Measurements from ENCODE around the gene LYPD3.
"Not testable (repeated sequence)": the region's sequence is repeated elsewhere in the genome, so short reads cannot be mapped to it uniquely, and the experiment has no call there.

Gene LYPD3

DNA sequence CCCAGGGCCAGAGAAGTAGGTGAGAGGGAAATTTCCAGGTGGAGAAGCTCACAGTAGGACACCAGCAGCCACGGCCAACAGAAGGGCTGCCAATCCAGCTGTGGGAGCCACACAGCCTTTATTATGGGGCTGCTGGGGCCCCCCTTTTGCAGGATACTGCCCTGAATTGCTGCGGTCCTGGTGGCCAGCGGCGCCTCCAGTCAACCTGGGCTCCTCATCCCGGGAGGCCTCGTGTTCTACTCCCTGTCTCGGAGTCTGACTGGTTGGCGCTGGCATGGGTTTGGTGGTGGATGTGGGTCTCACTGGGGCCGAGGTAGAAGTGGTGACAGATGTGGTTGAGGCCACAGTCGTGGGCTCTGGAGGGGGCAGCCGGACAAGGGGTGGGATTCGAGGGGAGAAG lies 4.1 kb downstream of the LYPD3 start:
- DNase-seq (ENCODE audit: low spot score) = no peak

DNA sequence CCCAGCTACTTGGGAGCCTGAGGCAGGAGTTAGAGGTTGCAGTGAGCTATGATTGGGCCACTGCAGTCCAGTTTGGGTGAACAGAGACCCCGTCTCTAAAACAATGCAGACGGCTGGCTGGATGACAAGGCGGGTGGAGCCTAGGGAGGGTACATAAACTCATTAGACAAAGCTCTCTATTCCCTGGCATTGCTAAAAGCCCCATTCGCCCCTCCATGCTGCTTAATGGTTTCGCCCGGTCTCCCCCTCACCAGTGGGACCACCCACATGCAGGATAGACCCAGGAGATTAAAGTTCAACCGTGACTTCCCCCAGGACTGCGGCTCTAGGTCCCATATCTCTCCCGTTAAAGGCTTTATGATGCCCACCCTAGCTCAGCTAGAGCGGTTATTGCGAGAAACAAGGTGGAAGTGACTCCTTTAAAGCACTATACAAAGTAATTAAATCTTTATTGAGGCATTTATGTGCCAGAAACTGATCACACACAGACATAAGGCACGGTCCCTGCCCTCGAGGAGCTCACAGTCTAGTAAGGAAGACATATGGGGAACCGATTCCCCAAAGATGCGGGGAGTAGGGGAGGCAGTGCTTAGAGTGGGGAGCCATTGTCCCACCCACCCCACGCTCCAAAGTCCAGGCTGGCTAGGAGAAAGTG lies 4.9 kb downstream of the LYPD3 start:
- DNase-seq (ENCODE audit: low spot score) = no peak

DNA sequence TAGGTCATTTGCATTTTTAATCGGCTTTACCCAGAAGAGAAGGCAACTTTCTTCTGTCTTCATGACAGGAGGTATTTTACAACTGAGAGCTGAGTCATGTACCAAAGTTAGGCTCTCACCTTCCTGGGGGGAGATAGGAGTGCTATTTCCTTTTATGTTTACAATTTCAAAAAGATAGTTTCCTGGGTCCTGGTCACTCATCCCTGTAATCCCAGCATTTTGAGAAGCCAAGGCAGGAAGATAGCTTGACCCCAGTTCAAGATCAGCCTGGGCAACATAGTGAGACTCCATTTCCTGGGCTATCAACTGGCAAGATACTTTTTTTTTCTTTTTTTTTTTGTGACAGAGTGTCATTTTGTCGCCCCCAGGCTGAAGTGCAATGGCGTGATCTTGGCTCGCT lies 7.6 kb downstream of the LYPD3 start:
- no peak for DNase-seq (ENCODE audit: low spot score)

DNA sequence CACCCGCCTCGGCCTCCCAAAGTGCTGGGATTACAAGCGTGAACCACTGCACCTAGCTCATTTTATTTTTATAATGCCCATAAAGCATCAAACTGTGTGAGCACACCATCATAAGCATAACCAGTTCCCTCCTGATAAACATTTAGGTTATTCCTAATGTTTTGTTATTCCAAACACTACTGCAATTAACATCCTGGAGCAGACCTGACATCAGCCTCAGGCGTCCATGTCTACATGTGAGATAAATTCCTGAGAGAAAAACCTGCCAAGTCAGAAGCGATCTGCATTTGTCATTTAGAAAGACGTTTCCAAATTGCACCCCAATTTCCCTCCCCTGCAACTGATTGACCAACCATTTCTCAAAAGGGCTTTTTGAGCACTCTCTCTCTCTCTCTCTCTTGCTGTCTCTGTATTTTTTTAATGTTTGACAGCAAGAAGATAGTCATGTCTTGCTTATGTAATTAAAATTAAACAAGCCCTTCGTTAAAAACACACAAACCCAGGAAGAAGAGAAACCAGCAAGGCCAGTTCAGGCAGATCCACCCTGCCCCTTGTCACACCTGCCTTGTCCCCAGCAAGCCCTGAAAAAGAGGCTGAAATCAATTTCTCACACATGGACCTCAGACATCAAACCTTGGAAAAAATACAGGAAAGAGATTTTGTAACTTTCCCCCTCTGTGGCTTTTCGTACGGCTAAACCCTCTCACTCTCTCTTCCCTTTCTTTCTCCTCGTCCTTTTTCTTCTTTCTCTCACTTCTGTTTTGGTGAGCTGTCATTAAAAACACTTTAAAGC lies 9.9 kb downstream of the LYPD3 start:
- no peak for DNase-seq (ENCODE audit: low spot score)

DNA sequence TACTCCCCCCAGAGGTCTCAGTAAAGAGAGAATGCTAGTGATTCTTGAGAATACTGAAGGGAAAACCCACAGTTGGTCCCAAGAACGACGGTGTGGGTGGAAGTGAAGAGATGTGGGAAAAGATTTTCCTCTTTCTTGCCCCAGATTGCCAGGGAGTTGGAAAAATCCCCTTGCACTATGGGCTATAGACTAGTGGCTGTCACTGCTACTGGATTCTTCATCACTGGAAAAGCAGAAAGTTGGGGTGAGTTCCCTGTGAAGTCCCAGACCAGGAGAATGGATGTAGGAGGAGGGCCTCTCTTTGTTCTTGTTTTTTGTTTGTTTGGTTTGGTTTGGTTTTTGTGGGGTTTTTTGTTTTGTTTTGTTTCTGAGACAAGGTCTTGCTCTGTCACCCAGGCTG lies 11.4 kb downstream of the LYPD3 start:
- DNase-seq (ENCODE audit: low spot score) = no peak

DNA sequence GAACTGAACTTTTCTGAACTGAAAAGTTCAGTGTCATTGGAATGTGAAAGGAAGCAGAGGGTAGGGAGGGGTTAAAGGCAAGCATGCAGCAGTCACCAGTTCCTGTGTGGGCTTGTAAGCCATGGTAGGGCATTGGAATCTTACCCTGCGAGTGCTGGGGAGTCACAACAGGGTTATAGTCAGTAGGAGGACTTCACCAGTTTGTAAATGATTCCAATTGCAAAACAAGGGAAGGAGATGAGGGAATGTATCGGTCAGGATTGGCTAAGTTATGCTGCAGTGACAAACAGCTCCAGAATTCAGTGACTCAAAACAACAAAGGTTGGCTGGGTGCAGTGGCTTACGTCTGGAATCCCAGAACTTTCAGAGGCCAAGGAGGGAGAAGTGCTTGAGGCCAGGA lies 12.8 kb downstream of the LYPD3 start:
- no peak for DNase-seq (ENCODE audit: low spot score)

DNA sequence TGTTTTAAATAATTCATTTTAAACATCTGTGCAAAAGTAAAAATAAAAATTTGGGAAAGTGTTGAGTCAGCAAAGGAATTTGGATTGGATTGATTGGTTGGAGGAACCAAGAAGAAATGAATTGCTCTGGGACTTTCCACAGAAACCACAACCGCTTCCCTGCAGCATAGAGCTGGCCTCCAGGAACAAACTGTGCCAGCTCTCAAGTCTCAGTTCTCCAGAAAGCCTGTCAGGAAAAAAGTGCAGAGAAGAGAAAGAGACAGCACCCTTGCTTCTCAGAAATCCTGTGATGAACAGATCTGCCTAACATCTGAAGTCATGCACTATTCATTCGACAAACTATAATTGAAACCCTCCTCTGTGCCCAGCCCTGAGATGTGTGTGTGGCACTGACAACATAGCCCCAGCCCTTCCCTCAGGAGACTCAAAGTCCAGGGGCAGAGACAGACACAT lies 14.8 kb downstream of the LYPD3 start:
- no peak for DNase-seq (ENCODE audit: low spot score)

DNA sequence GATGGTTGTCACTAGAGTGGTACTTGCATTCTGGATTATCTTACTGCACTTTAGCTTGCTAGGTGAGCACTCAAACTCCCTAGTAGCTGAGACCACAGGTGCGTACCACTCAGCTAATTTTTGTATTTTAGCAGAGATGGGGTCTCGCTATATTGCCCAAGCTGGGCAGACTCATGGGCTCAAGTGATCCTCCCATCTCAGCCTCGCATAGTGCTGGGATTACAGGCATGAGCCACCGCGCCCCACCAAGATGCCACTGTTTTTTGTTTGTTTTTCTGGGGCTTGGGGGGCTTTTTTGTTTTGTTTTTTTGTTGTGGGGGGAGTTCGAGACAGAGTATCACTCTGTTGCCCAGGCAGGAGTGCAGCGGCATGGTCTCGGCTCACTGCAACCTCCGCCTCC lies 17.8 kb downstream of the LYPD3 start:
- no peak for DNase-seq (ENCODE audit: low spot score)

DNA sequence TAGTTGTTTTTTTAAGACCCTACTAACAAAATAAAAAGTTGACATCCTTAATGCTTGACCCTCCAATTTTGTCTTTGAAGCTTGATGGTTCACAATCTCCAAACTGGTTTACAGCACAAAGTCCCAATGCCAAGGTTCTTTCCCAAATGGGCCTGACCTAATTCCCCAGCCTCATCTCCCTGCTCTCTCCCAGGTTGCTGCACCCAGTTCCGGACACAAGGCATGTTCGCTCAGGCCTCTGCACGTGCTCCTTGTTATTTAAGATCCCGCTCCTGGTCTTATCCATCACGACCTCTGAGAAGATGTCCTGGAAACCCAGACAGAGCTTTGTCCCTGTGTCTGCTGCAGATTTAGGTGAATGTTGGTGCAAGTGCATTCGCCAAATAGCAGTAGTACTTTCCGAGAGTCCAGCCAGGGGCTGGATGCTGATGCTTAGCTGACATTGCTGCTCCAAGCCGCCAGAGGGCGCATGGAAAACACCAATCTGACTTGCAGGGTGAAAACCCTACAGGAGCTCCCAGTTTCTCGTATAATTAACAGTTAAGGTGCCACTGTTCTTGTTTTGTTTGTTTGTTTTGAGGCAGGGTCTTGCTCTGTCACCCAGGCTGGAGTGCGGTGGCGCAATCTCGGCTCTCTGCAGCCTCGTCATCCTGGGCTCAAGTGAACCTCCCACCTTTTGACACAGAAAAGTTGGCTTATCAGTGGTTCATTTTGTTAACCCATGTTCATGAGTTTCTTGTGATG lies 18.5 kb downstream of the LYPD3 start:
- DNase-seq (ENCODE audit: low spot score) = peak; percentile 64

DNA sequence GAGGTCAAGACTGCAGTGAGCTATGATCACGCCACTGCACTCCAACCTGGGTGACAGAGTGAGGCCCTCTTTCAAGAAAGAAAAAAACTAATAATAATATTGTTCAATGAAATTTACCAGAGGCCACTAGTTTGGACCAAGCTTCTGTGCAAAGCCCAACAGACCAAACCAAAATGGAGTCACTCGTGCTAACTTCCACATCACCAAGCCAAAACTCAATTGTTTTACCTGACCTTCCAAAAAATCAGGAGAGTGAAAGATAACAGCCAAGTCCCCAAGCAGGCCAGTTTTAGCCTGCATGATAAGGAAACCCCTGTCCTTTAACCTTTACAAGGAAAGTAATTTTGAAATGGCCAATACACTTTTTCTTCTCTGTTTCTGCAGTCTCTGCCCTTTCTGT lies 20.0 kb downstream of the LYPD3 start:
- no peak for DNase-seq (ENCODE audit: low spot score)

DNA sequence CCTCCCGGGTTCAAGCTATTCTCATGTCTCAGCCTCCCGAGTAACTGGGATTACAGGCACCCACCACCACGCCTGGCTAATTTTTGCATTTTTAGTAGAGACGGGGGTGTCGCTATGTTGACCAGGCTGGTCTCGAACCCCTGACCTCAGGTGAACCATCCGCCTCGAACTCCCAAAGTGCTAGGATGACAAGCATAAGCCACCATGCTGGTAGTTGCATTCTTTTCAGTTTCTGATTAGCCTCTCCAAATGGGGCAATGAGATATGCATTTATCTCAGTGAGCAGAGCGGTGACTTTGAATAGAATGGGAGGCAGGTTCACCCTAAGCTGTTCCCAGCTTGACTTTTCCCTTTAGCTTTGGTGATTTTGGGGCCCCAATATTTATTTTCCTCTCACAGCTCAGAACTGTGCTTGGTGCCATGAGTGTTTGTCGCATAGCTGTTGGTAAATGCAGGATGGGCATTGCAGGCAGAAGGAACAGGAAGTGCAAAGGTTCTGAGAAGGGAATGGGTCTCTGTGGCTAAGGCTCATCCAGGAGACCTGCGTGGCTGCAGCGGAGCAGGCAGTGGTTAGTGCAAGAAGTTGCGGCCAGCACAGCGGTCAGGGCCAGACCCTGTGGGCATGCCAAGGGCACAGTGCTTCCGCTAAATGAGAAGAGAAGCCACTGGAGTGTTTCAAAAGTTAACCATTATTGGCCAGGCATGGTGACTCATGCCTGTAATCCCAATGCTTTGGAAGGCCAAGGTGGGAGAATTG lies 20.7 kb downstream of the LYPD3 start:
- no peak for DNase-seq (ENCODE audit: low spot score)

DNA sequence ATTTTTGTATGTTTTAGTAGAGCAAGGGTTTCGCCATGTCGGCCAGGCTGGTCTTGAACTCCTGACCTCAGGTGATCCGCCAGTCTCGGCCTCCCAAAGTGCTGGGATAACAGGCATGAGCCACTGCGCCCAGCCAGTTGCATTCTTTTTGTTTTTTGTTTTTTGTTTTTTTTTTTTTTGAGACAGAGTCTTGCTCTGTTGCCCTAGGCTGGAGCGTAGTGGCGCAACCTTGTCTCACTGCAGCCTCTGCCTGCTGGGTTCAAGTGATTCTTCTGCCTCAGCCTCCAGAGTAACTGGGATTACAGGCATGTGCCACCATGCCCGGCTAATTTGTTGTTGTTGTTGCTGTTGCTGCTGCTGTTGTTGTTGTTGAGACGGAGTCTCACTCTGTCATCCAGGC lies 21.3 kb downstream of the LYPD3 start:
- not testable (repeated sequence) for DNase-seq (ENCODE audit: low spot score)

DNA sequence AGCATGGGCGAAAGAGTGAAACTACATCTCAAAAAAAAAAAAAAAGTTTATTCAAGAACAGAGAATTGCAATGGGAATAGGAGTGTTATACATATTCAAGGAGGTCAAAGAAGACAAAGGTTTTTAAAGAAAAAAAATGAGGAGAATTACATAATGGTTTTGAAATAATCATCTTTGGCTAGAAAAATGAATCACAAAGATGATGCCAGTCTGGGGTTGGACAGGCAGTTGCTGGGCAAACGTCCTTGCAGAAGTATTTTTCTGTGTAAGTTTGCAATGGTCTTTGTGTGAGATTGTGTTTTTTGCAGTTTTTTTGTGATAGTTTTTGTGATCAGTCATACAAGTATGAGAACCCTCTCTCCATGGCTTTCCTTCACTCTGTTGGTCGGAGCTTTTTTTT lies 23.7 kb downstream of the LYPD3 start:
- no peak for DNase-seq (ENCODE audit: low spot score)

DNA sequence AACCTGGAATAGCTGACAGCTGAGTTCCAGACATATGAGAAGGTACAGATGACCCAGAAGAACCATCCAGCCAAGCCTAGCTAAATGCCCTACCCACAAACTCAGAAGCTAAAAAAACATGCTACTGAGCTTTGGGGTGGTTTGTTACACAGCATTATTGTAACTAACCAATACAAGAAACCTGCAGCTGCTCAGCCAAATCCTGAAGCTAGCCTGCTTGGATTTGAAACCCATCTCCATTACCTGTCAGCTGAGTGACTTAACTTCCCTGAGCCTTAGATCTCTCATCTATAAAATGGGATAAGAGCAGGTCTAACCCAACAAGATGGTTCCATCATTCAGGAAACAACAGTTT lies 25.7 kb downstream of the LYPD3 start:
- no peak for DNase-seq (ENCODE audit: low spot score)

DNA sequence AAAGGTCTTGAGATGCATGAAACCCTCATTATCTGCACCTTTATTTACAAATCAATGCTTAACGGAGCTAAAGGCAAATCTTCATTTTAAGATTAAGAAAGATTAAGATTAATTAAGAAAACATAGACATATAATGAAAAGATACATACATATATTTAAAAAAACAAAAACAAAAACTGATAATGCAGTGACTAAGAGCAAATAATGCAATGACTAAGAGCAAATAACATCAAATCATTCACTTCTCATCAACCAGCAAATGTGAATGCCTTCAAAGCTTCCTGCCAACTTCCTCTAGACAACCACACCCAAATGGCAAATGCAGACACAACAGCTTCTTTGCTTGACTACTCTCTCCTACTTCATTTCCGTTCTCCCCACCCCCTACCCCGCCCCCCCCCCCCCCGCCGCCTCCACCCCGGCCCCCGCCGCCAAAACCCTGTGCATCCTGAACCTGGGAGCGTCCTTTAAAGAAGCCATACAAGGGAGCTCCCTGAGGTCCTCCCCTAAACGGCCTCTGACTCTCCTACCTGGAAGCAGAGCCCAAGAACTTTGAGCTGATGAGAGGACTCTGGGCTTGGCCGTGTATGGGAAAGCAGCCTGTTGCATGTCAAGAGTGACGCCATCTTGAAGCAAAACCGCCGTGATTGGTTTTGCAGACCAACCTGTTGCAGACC lies 26.2 kb downstream of the LYPD3 start:
- no peak for DNase-seq (ENCODE audit: low spot score)

DNA sequence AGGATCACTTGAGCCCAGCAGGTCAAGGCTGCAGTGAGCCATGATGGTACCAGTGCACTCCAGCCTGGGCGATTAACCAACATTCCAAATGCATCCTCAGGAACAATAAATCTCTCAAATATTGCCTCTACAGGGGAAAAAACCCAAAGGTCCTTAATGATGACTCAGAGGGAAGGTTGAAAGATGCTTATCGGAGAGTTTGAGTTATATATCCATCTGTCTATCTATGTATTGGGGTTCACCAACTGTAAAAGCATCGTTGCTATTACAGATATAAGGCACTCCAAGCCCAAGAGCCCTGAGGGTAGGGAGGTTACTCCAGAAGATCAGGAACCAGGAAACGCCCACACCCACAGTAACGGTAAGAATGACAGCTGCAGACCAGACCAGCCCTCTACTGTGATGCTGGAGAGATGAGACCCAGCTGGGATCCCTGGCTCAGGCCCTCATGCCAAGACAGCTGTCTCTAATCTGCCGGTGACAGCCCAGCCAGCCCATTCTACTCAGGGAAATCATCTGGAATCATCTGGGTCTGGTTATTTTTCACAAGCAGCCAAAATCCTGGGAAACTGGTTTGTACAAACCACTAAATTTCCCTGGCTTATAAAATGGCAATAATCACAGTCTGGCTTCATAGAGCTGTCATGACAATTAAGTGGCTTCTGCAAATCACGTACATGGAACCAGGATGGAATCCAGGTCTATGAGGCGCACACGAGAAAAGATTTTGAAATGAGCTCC lies 26.9 kb downstream of the LYPD3 start:
- no peak for DNase-seq (ENCODE audit: low spot score)

DNA sequence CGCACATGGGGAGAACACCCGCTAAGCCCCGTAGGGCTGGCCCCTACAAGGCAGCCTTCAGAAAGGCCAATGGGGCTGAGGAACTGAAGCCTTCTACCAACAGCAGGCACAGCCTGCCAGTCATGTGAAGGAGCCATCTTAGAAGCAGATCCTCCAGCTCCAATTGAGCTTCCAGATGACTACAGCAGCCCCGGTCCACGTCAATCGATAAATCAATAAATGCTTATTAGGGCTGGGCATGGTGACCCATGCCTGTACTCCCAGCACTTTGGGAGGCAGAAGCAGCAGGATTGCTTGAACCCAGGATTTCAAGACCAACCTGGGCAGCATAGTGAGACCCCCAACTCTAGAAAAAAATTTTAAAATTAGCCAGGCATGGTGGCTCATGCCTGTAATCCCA lies 27.7 kb downstream of the LYPD3 start:
- no peak for DNase-seq (ENCODE audit: low spot score)

DNA sequence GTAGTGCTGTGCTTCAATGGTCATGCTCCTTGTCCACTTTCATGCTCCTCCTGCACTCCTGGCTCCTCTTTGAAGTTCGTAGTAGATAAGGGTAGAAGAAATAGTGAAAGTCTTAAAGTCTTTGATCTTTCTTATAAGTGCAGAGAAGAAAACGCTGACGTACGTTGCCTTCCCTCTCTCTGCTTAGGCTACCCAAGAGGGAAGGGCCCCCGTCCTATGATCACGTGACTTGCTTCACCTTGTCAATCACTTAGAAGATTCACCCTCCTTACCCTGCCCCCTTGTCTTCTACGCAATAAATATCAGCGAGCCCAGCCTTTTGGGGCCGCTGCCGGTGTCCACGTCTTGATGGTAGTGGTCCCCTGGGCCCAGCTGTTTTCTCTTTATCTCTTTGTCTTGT lies 28.1 kb downstream of the LYPD3 start:
- not testable (repeated sequence) for DNase-seq (ENCODE audit: low spot score)

DNA sequence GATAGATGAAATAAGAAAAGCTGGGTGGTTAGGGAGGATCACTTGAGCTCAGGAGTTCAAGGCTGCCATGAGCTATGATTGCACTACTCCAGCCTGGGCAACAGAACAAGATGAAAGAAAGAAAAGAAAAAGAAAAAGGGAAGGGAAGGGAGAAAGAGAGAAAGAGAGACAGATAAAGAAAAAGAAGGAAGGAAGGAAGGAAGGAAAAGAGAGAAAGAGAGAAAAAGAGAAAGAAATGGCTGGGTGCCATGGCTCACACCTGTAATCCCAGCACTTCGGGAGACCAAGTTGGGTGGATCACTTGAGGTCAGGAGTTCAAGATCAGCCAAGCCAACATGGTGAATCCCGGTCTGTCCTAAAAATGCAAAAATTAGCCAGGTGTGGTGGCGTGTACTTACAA lies 29.6 kb downstream of the LYPD3 start:
- no peak for DNase-seq (ENCODE audit: low spot score)

DNA sequence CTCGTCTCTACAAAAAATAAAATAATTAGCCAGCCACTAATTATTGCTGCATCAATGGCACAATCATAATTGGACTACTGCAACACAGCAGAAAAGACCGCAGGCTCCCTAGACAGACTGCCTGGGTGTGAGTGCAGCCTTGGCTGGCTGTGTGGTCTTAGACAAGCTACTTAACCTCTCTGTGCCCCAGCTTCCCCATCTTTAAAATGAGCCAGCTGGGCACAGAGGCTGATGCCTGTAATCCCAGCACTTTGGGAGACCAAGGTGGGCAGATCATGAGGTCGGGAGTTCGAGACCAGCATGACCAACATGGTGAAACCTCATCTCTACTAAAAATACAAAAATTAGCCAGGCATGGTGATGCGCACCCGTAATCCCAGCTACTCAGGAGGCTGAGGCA lies 31.7 kb downstream of the LYPD3 start:
- no peak for DNase-seq (ENCODE audit: low spot score)

DNA sequence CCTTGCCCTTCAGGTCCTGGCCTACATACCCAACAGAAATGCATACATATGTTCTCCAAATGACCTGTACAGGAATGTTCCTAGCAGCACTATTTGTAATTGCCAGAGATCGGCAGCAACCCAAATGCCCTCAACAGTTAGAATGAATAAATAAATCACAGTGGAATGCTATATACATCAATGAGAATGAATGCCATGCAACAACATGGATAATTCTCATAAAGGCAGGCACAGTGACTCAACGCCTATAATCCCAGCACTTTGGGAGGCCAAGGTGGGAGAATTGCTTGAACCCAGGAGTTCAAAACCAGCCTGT lies 32.1 kb downstream of the LYPD3 start:
- DNase-seq (ENCODE audit: low spot score) = no peak

Measured in putamen (tissue), 1 donor.